Kidney (tissue), 14 donors: Measurements from ENCODE around the gene SCGB3A1. TPM values are rescaled to one million over a fixed set of nuclear protein-coding genes. Genes with fewer than 3 reads are reported as not detected.

Experiments used
- DNase-seq, 5 donors: peaks; one replicate each; pipeline ENCODE4 v3.0.0-alpha.2; 2013 to 2020
- FAIRE-seq: peaks from 2 replicates; lab custom pipeline; 2012; peaks lifted over from hg19 to GRCh38; lab: Jason Lieb, UNC
- H3K27ac ChIP-seq, 2 donors: one replicate each; pipeline ENCODE4 v1.7.0; 2013; ENCODE audit warnings: low read depth in 2 of 2, low read length in 2 of 2, inconsistent platforms in 1 of 2
- H3K27me3 ChIP-seq: one replicate; pipeline ENCODE4 v1.7.1; 2013; ENCODE audit warnings: low read length, inconsistent platforms; ENCODE audit not compliant: control insufficient read depth, insufficient read depth
- H3K36me3 ChIP-seq, 3 donors: one replicate each; pipeline versions ENCODE4 v1.7.0 to v1.7.1; 2013; ENCODE audit warnings: low read length in 3 of 3, control low read depth in 1 of 3, inconsistent platforms in 1 of 3; ENCODE audit not compliant: insufficient read depth in 3 of 3, control insufficient read depth in 2 of 3
- H3K4me1 ChIP-seq, 3 donors: one replicate each; pipeline versions ENCODE4 v1.7.0 to v1.7.1; 2013; ENCODE audit warnings: low read length in 3 of 3, inconsistent platforms in 1 of 3, low read depth in 1 of 3; ENCODE audit not compliant: control insufficient read depth in 2 of 3, insufficient read depth in 2 of 3
- H3K4me3 ChIP-seq, 3 donors: one replicate each; pipeline versions ENCODE4 v1.7.0 to v1.8.1; 2013; ENCODE audit warnings: low read length in 3 of 3, control low read depth in 1 of 3, inconsistent platforms in 1 of 3
- H3K9ac ChIP-seq, 3 donors: one replicate each; pipeline versions ENCODE4 v1.7.0 to v1.7.1; 2013; ENCODE audit warnings: low read length in 3 of 3, control low read depth in 1 of 3, inconsistent platforms in 1 of 3
- H3K9me3 ChIP-seq, 3 donors: one replicate each; pipeline versions ENCODE4 v1.7.0 to v1.7.1; 2013; ENCODE audit warnings: low read length in 3 of 3, control low read depth in 1 of 3, inconsistent platforms in 1 of 3; ENCODE audit not compliant: control insufficient read depth in 2 of 3, insufficient read depth in 1 of 3
- CTCF ChIP-seq: IDR thresholded peaks from 3 replicates; pipeline ENCODE4 v1.5.1; 2012; ENCODE audit warnings: mild to moderate bottlenecking, moderate library complexity, borderline replicate concordance; ENCODE audit not compliant: insufficient read depth; ENCODE audit errors: extremely low read depth
- intact Hi-C: fragments of 100-400 bp; cut with DNase I; formaldehyde crosslinking; loops from one replicate; pipeline ENCODE4 v1.11.1; 2022
- polyA plus RNA-seq: library from polyadenylated mRNA; stranded (reverse); fragments of 350-450 nt; fragmentation: Illumina TruSeq; extraction: RNeasy Lipid Tissue Mini Kit (QIAGEN cat#74804); gene quantifications from one replicate; pipeline ENCODE4 v1.2.3, GENCODE V29; 2014; ENCODE audit warnings: low read depth, low replicate concordance; ENCODE audit not compliant: insufficient read depth
- total RNA-seq: library from RNA; stranded (reverse); fragmentation: NEBNext Ultra II Directional; extraction: Animal tissue kit (Norgen Biotek cat#: 25700); gene quantifications from one replicate; pipeline ENCODE4 v1.2.1, GENCODE V29; 2021
- donor health status: control.
- donor health status: control.
- donor health status: control.
- donor health status: control.
- donor health status: control.
- donor health status: DM: yes; HTN: yes; CAD: no.
- donor health status: Normal renal cell carcinoma (clear cell type).

The SCGB3A1 gene
- total and polyA plus RNA-seq, 2 donors from 2014 or later, result 1.1 to 2.3 TPM

GRCh38 chr5:180624587-180624986 lies 33.3 kb upstream of the SCGB3A1 start:
- H3K27ac ChIP-seq, result no peak overlapping the region
- DNase-seq (no peak), FAIRE-seq (no peak)
- H3K9me3 ChIP-seq, result no peaks in the 10 kb centered on the region
- H3K4me1 ChIP-seq, result peaks cover 0 to 2% (median 0%) of the 10 kb centered on the region in 3 donors
- no peak overlapping the region for H3K4me3 ChIP-seq
- no peaks in the 10 kb centered on the region for H3K36me3 ChIP-seq
- no peak overlapping the region for H3K9ac ChIP-seq
- no peak for TF ChIP-seq CTCF
- intact Hi-C loops, result no loop called here
- H3K27me3 ChIP-seq, result no peaks in the 10 kb centered on the region

GRCh38 chr5:180623844-180624243 lies 32.5 kb upstream of the SCGB3A1 start:
- Histone ChIP-seq H3K9ac (no peak overlapping the region), H3K4me1 (no peaks in the 10 kb centered on the region), H3K9me3 (no peaks in the 10 kb centered on the region), H3K36me3 (no peaks in the 10 kb centered on the region), H3K27me3 (no peaks in the 10 kb centered on the region), H3K4me3 (no peak overlapping the region), H3K27ac (no peak overlapping the region)
- no peak for DNase-seq
- TF ChIP-seq CTCF, result no peak
- no peak for FAIRE-seq
- intact Hi-C loops, result no loop called here

- Histone ChIP-seq H3K36me3 (no peaks in the 10 kb centered on the region), H3K27me3 (no peaks in the 10 kb centered on the region), H3K27ac (no peak overlapping the region), H3K9me3 (no peaks in the 10 kb centered on the region), H3K4me1 (peaks cover 0 to 2% (median 0%) of the 10 kb centered on the region in 3 donors), H3K9ac (no peak overlapping the region), H3K4me3 (no peak overlapping the region)
- FAIRE-seq (no peak), DNase-seq (no peak)
- no peak for TF ChIP-seq CTCF
- intact Hi-C loops, result no loop called here
Observed at GRCh38 chr5:180623411-180623834, 32.1 kb upstream of the SCGB3A1 start.

GRCh38 chr5:180622910-180623309 lies 31.6 kb upstream of the SCGB3A1 start:
- no peak overlapping the region for H3K9ac ChIP-seq
- intact Hi-C loops, result no loop called here
- FAIRE-seq, result no peak
- no peak overlapping the region for H3K27ac ChIP-seq
- peaks cover 0 to 2% (median 0%) of the 10 kb centered on the region in 3 donors for H3K4me1 ChIP-seq
- DNase-seq, result no peak
- H3K36me3 ChIP-seq, result no peaks in the 10 kb centered on the region
- H3K27me3 ChIP-seq, result no peaks in the 10 kb centered on the region
- no peak overlapping the region for H3K4me3 ChIP-seq
- TF ChIP-seq CTCF, result no peak
- H3K9me3 ChIP-seq, result no peaks in the 10 kb centered on the region
